Endothelial cell of umbilical vein (primary cell): ENCODE results near the gene HECTD2.

Experiments
- CTCF ChIP-seq, 2 donors: IDR thresholded peaks; 1 replicate in 1 of 2; 2 replicates in 1 of 2; pipeline ENCODE4 v1.5.1; 2011; ENCODE audit warnings: low read length in 2 of 2, mild to moderate bottlenecking in 2 of 2, moderate library complexity in 2 of 2, control low read depth in 1 of 2, inconsistent platforms in 1 of 2, low read depth in 1 of 2; ENCODE audit not compliant: insufficient read depth in 1 of 2; ENCODE audit errors: extremely low read depth in 1 of 2
- EZH2 ChIP-seq: IDR thresholded peaks from 2 replicates; pipeline ENCODE4 v1.6.1; 2012; ENCODE audit warnings: borderline replicate concordance, low read depth, mild to moderate bottlenecking, moderate library complexity, low read length, inconsistent platforms; ENCODE audit not compliant: severe bottlenecking
- MAX ChIP-seq: IDR thresholded peaks from 2 replicates; pipeline ENCODE4 v1.6.1; 2011; ENCODE audit not compliant: insufficient read depth, insufficient read length
- MYC ChIP-seq: IDR thresholded peaks from one replicate; pipeline ENCODE4 v1.6.1; 2011; ENCODE audit warnings: mild to moderate bottlenecking, low read depth, low read length
- POLR2A ChIP-seq: IDR thresholded peaks from 2 replicates; pipeline ENCODE4 v1.6.1; 2012; ENCODE audit warnings: low read depth, mild to moderate bottlenecking, control low read depth, low read length

GRCh38 chr10:91367127-91367531, 43.0 kb upstream of the HECTD2 start:
- TF ChIP-seq CTCF (IDR thresholded peaks at IDR 0.05; ENCODE audit: extremely low read depth in 1 of 2, insufficient read depth in 1 of 2, low read depth in 1 of 2, low read length in 2 of 2): no peak
- TF ChIP-seq MYC: no peak
- TF ChIP-seq POLR2A: no peak
- TF ChIP-seq MAX: no peak
- no peak for TF ChIP-seq EZH2
